Measurements from ENCODE around the gene SNTB2. TPM values are rescaled to one million over a fixed set of nuclear protein-coding genes. Genes with fewer than 3 reads are reported as not detected.
"Not testable (repeated sequence)": the region's sequence is repeated elsewhere in the genome, so short reads cannot be mapped to it uniquely, and the experiment has no call there.

SNTB2 gene
- total and polyA plus RNA-seq, 2 donors (not counting 3 experiments of a cell fraction or from before 2014, with no cell fraction given): 24.9 to 73.7 TPM

DNA sequence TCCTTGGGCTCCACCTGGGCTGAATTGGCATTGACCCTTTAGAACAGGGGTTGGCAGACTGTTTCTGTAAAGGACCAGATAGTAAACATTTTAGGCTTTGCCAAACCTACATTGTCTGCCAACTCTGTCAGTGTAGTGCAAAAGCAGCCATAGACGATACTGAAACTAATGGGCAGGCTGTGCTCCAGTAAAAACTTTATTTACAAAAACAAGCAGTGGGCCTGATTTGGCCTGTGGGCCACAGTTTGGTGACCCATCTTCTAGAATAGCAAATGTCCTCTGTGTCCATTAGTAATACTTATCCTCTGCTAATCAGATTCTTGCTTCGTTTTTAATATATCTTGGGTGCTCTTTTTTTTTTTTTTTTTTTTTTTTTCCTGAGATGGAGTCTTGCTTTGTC is 48.4 kb upstream of the SNTB2 start:
- no peaks in the 10 kb centered on the region for H4K20me1 ChIP-seq (replicated peaks; ENCODE audit: control insufficient read depth, extremely low read depth, insufficient read depth, low read length)
- no peaks in the 10 kb centered on the region for H3K9me3 ChIP-seq (replicated peaks; ENCODE audit: control insufficient read depth, insufficient read depth, low read length)
- H3K79me2 ChIP-seq (ENCODE audit: control insufficient read depth, insufficient read depth, low read length): peaks cover 43% of the 10 kb centered on the region
- FAIRE-seq (no peak), DNase-seq (ENCODE audit: low read depth, low spot score) (no peak)
- H3K4me1 ChIP-seq (ENCODE audit: control insufficient read depth, extremely low read depth, insufficient read depth, low read length): peaks cover 8% of the 10 kb centered on the region
- no TSS peak for BruUV-seq (replicated peaks)
- dilution Hi-C loops (cut with MboI; ENCODE audit: extremely low pct_ligation_motif_present, low sequenced_read_pairs): no loop called here
- H3K4me2 ChIP-seq (ENCODE audit: insufficient read depth, low read length): no peak overlapping the region
- H2AFZ ChIP-seq (ENCODE audit: low read depth, low read length): no peak overlapping the region
- H3K9me1 ChIP-seq (replicated peaks; ENCODE audit: control insufficient read depth, extremely low read depth, insufficient read depth, low read length): no peaks in the 10 kb centered on the region
- CTCF ChIA-PET: interaction anchor here (1.1 kb wide), 1 partner anchor 41 kb away, joined by 3 read pairs; no protein-coding TSS in a partner anchor
- TF ChIP-seq GATA2 (IDR thresholded peaks at IDR 0.05; ENCODE audit: insufficient read depth, insufficient read length, low read depth, low read length) (no peak), MYC (IDR thresholded peaks at IDR 0.05; ENCODE audit: low read depth, low read length) (no peak), JUN (IDR thresholded peaks at IDR 0.05; ENCODE audit: borderline replicate concordance, insufficient read depth, insufficient read length, low read depth) (no peak), POLR2AphosphoS5 (IDR thresholded peaks at IDR 0.05; ENCODE audit: insufficient read depth, low read depth, low read length) (no peak), EZH2 (IDR thresholded peaks at IDR 0.05; ENCODE audit: borderline replicate concordance, low read depth, low read length, severe bottlenecking) (no peak), POLR2A (IDR thresholded peaks at IDR 0.05; ENCODE audit: low read depth, low read length) (no peak), FOS (IDR thresholded peaks at IDR 0.05; ENCODE audit: borderline replicate concordance, insufficient read depth, low read length) (no peak)
- TF ChIP-seq, protein P1, sequence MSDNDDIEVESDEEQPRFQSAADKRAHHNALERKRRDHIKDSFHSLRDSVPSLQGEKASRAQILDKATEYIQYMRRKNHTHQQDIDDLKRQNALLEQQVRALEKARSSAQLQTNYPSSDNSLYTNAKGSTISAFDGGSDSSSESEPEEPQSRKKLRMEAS (IDR thresholded peaks at IDR 0.05; ENCODE audit: insufficient read depth, insufficient read length): no peak
- TF ChIP-seq, protein P2, sequence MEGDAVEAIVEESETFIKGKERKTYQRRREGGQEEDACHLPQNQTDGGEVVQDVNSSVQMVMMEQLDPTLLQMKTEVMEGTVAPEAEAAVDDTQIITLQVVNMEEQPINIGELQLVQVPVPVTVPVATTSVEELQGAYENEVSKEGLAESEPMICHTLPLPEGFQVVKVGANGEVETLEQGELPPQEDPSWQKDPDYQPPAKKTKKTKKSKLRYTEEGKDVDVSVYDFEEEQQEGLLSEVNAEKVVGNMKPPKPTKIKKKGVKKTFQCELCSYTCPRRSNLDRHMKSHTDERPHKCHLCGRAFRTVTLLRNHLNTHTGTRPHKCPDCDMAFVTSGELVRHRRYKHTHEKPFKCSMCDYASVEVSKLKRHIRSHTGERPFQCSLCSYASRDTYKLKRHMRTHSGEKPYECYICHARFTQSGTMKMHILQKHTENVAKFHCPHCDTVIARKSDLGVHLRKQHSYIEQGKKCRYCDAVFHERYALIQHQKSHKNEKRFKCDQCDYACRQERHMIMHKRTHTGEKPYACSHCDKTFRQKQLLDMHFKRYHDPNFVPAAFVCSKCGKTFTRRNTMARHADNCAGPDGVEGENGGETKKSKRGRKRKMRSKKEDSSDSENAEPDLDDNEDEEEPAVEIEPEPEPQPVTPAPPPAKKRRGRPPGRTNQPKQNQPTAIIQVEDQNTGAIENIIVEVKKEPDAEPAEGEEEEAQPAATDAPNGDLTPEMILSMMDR (IDR thresholded peaks at IDR 0.05; ENCODE audit: extremely low read depth in 1 of 2, insufficient read depth in 1 of 2, low read depth in 1 of 2, low read length in 2 of 2): no peak
- H3K27me3 ChIP-seq (ENCODE audit: control insufficient read depth in 2 of 2, insufficient read depth in 2 of 2, low read length in 2 of 2): no peaks in the 10 kb centered on the region
- POLR2A ChIA-PET: no interaction called here
- H3K36me3 ChIP-seq (ENCODE audit: control insufficient read depth in 2 of 2, extremely low read depth in 1 of 2, insufficient read depth in 2 of 2, low read length in 2 of 2): peaks cover 21 to 25% of the 10 kb centered on the region in 2 experiments
- H3K4me3 ChIP-seq (replicated peaks in 1 of 3; ENCODE audit: insufficient read depth in 1 of 3, low read depth in 1 of 3, low read length in 3 of 3): no peak overlapping the region
- H3K27ac ChIP-seq (ENCODE audit: insufficient read depth, low read depth, low read length): no peak overlapping the region
- intact Hi-C loops (cut with micrococcal nuclease): no loop called here
- no peak overlapping the region for H3K9ac ChIP-seq (replicated peaks; ENCODE audit: extremely low read depth, insufficient read depth, low read length)

DNA sequence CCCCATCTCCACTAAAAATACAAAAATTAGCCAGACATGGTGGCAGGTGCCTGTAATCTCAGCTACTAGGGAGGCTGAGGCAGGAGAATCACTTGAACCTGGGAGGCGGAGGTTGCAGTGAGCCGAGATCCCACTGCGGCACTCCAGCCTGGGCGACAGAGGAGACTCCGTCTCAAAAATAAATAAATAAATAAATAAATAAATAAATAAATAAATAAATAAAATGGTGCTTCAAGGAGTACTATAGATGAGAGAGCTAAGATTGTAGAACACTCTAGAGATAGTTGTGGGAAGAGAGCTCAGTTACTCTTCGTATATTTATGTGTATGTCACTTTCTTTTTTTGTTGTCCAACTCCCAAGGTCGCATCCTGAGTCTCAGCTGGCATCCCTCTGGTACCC is 47.5 kb upstream of the SNTB2 start:
- peaks cover 35% of the 10 kb centered on the region for H3K79me2 ChIP-seq (ENCODE audit: control insufficient read depth, insufficient read depth, low read length)
- intact Hi-C loops (cut with micrococcal nuclease): not testable (repeated sequence)

More for the DNA sequence above, 47.5 kb upstream of the SNTB2 start:
- H3K9me3 ChIP-seq (replicated peaks; ENCODE audit: control insufficient read depth, insufficient read depth, low read length); POLR2A ChIA-PET; H2AFZ ChIP-seq (ENCODE audit: low read depth, low read length); dilution Hi-C loops (cut with MboI; ENCODE audit: extremely low pct_ligation_motif_present, low sequenced_read_pairs); H3K9ac ChIP-seq (replicated peaks; ENCODE audit: extremely low read depth, insufficient read depth, low read length); H3K27ac ChIP-seq (ENCODE audit: insufficient read depth, low read depth, low read length); H3K9me1 ChIP-seq (replicated peaks; ENCODE audit: control insufficient read depth, extremely low read depth, insufficient read depth, low read length); DNase-seq (ENCODE audit: low read depth, low spot score); H3K27me3 ChIP-seq (ENCODE audit: control insufficient read depth in 2 of 2, insufficient read depth in 2 of 2, low read length in 2 of 2); H3K4me3 ChIP-seq (replicated peaks in 1 of 3; ENCODE audit: insufficient read depth in 1 of 3, low read depth in 1 of 3, low read length in 3 of 3); H3K4me2 ChIP-seq (ENCODE audit: insufficient read depth, low read length); H3K4me1 ChIP-seq (ENCODE audit: control insufficient read depth, extremely low read depth, insufficient read depth, low read length); FAIRE-seq; H4K20me1 ChIP-seq (replicated peaks; ENCODE audit: control insufficient read depth, extremely low read depth, insufficient read depth, low read length); BruUV-seq (replicated peaks): not testable (repeated sequence)
- CTCF ChIA-PET: interaction anchor here (1.1 kb wide), 1 partner anchor 11 kb away, joined by 3 read pairs; no protein-coding TSS in a partner anchor
- H3K36me3 ChIP-seq (ENCODE audit: control insufficient read depth in 2 of 2, extremely low read depth in 1 of 2, insufficient read depth in 2 of 2, low read length in 2 of 2): peaks cover 24 to 29% of the 10 kb centered on the region in 2 experiments

All from endothelial cell of umbilical vein (primary cell).